NT2/D1 (cell line): ENCODE data around the gene KCNJ2.

Source experiments
- SUZ12 ChIP-seq: IDR thresholded peaks from 2 replicates; pipeline ENCODE4 v1.6.1; 2011; ENCODE audit not compliant: insufficient read length, insufficient read depth; ENCODE audit errors: extremely low read depth
- YY1 ChIP-seq: IDR thresholded peaks from 2 replicates; pipeline ENCODE4 v1.6.1; 2011; ENCODE audit not compliant: insufficient read length, insufficient read depth
- ZNF274 ChIP-seq: IDR thresholded peaks from 2 replicates; pipeline ENCODE4 v1.6.1; 2011; ENCODE audit warnings: mild to moderate bottlenecking, low read depth, low read length

- no peak for TF ChIP-seq ZNF274
- TF ChIP-seq SUZ12, result no peak
- no peak for TF ChIP-seq YY1
Measured at GRCh38 chr17:70128727-70129238, 40.5 kb upstream of the KCNJ2 start.
